Hypothalamus (tissue), 51 donors: Measurements from ENCODE around the gene HIGD2A.

Experiments
- DNase-seq, 51 donors: peaks; one replicate each; lab custom pipeline; 2025; lab: John Stamatoyannopoulos, UW

HIGD2A gene

GRCh38 chr5:176366232-176366894 lies 22.2 kb upstream of the HIGD2A start:
- peak in 4 of 51 donors; percentile 39 to 46 (median 44) for DNase-seq

GRCh38 chr5:176368726-176369125 lies 19.8 kb upstream of the HIGD2A start:
- DNase-seq, result no peak

- no peak for DNase-seq
Observed at GRCh38 chr5:176369934-176370711, 18.4 kb upstream of the HIGD2A start.

GRCh38 chr5:176371621-176372539 lies 16.7 kb upstream of the HIGD2A start:
- DNase-seq, result peak in 5 of 51 donors; percentile 4 to 37 (median 18)

GRCh38 chr5:176373100-176373818 lies 15.3 kb upstream of the HIGD2A start:
- DNase-seq, result peak in 1 of 51 donors; percentile 5

- DNase-seq, result no peak
Observed at GRCh38 chr5:176379881-176380280, 8.7 kb upstream of the HIGD2A start.

- no peak for DNase-seq
Observed at GRCh38 chr5:176381423-176381822, 7.1 kb upstream of the HIGD2A start.

- DNase-seq, result no peak
Observed at GRCh38 chr5:176381979-176382378, 6.6 kb upstream of the HIGD2A start.

GRCh38 chr5:176382721-176383120 lies 5.8 kb upstream of the HIGD2A start:
- DNase-seq, result no peak

GRCh38 chr5:176383248-176383905 lies 5.2 kb upstream of the HIGD2A start:
- no peak for DNase-seq

GRCh38 chr5:176383961-176384360 lies 4.6 kb upstream of the HIGD2A start:
- DNase-seq, result no peak

- no peak for DNase-seq
Observed at GRCh38 chr5:176384366-176384930, 4.1 kb upstream of the HIGD2A start.

GRCh38 chr5:176384991-176385390 lies 3.6 kb upstream of the HIGD2A start:
- no peak for DNase-seq

- DNase-seq, result no peak
Observed at GRCh38 chr5:176386491-176386890, 2.1 kb upstream of the HIGD2A start.

- no peak for DNase-seq
Observed at GRCh38 chr5:176387384-176387925, 1.1 kb upstream of the HIGD2A start.

GRCh38 chr5:176388003-176388443 lies 528 bp upstream of the HIGD2A start:
- DNase-seq, result peak in 1 of 51 donors; percentile 35

- no peak for DNase-seq
Observed at GRCh38 chr5:176389135-176390123, 878 bp downstream of the HIGD2A start.

- no peak for DNase-seq
Observed at GRCh38 chr5:176391479-176391878, 2.9 kb downstream of the HIGD2A start.
